Activated effector memory CD4-positive, alpha-beta T cell treated with anti-CD3 and anti-CD28 coated beads, Interleukin-2, amount 50 U/mL, for 16 hours (primary cell): Measurements from ENCODE around the gene CDHR3.
"Not testable (repeated sequence)": the region's sequence is repeated elsewhere in the genome, so short reads cannot be mapped to it uniquely, and the experiment has no call there.

Experiments
- DNase-seq: peaks from one replicate; pipeline ENCODE4 v3.0.0-alpha.2; 2020

The CDHR3 gene

GRCh38 chr7:105962353-105962752 lies 711 bp upstream of the CDHR3 start:
- DNase-seq, result no peak

GRCh38 chr7:105971845-105972244 lies 8.8 kb downstream of the CDHR3 start:
- no peak for DNase-seq

DNA sequence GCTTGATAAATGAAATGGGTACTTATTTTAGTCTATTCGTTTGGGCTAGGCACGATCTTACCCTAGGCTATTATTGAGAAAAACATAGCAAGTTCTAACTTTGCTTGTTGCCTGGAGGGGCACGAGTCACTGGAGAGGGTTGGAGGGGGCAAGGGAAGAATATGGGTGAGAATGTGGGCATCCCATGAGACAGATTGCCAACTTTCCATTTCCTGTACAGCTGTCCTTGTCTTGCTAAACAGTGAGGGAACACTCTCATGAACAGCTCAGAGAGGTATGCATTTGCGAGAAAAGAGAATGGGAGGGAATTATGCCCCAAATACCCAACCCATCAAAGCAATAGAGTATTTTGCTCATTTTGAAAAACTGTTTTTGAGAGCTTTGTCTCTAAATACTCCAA lies 9.2 kb downstream of the CDHR3 start:
- DNase-seq, result no peak

DNA sequence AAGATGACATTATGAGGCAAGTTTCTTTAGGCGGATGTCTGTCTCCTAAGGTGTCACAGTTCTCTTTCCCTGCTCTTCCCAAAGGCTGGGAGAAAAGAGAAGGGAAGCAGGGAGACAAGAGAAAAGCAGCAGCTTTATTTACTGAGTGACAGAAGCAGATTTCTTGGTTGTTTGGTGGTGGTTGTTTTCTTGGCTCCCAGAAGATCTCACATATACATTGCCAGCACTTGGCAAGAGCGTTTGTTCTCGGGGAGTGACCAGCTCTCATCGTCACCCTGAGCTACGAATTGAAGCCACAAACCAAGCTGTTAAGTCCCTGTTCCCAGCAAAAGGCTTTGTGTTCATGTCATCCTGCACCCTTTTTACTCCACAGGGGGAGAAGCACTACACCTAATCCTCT lies 11.4 kb downstream of the CDHR3 start:
- DNase-seq, result no peak

DNA sequence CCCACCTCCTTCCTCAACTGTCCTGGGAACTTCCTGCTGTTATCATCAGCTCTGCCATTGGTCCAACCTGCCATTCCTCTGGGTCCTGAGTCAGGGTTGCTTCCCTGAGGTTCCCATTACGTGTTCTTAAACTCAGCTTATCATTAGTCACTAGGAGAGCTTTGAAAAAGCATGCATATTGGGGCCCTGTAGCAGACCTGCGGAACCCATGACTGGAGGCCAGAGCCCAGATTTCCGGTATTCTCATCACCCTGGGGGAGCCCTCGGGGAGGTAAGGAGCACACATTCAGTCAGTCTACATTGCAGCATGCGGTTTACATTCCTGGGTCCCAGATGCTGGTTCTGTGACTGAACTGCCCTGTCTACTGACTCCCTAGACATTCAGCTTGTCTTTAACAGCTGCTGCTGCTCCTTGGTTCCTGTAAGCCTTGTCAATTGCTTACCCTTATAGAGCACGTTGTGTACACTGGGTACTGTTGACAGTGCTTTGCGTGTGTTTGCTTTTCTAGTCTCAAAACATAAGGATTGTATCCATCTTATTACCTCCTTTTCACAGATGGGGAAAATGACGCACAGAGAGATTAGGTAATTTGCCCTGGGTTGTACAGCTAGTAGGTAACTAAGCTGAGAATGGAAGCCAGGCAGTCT lies 12.8 kb downstream of the CDHR3 start:
- no peak for DNase-seq

- DNase-seq, result no peak
Measured at GRCh38 chr7:105976868-105977267, 13.8 kb downstream of the CDHR3 start.

DNA sequence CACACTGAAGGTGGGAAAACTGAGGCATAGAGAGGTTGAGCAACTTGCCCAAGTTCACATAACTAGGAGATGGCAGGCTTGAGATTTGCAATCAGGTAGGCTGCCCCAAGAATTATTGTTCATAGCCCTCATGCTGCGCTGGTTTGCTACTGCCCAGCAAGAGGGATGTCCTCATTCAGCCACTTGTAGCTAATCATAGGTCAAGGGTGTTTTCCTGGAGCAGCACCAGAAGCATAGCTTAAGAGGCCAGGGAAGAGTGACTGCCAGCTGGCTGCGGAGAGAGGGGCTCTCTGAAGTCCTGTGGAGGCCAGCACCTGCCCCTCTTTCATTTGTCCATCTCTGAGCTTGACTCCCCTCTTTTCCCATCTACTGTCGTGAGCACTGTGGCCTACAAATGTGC lies 15.0 kb downstream of the CDHR3 start:
- DNase-seq, result no peak

DNA sequence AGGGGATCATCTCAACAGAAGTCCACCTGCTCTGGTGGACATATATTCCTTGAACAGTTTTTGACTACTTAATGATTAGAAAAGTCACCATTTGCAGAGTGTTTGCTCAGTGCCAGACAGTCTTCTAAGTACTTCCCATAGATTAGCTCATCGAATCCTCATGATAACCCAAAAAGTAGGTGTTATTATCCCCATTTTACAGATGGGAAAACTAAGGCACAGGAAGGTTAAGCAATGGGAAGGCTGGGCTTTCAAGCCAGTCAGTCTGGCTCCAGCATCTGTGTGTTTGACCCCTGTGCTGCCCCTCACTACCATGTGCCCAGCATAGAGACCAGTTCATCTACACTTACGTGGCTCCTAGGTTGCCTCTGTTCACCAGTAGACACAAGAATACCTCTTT lies 15.9 kb downstream of the CDHR3 start:
- no peak for DNase-seq

- no peak for DNase-seq
Measured at GRCh38 chr7:105979405-105979804, 16.3 kb downstream of the CDHR3 start.

DNA sequence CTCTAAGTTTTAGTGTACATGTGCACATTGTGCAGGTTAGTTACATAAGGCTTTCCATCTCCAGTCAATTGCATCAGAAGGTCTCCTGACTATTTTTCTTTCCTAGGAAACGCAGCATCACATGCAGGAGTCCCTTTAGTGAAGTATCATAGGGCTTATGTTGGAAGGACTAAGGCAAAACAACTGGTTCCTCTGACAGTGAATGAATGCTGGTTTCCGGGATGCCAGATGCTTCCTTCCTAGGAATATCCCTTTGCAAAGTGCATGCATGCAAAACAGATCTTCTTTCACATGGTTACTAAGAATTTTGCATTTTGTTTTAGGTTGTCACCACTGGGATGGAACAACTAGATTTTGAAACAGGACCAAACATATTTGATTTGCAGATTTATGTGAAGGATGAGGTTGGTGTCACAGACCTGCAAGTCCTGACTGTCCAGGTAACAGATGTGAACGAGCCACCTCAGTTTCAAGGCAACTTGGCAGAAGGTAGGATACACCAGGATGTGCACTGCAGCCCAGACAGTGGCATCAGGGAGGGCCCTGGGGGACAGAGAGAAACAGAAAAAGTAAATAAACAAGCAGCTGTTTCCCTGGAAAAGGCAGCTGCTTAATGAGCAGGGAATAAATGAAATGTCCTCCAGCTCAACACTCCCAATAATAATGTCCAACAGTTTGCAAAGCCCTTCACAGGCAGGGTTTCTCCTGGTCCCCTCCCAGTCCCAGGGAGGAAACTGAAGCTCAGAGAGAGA lies 17.8 kb downstream of the CDHR3 start:
- DNase-seq, result no peak

DNA sequence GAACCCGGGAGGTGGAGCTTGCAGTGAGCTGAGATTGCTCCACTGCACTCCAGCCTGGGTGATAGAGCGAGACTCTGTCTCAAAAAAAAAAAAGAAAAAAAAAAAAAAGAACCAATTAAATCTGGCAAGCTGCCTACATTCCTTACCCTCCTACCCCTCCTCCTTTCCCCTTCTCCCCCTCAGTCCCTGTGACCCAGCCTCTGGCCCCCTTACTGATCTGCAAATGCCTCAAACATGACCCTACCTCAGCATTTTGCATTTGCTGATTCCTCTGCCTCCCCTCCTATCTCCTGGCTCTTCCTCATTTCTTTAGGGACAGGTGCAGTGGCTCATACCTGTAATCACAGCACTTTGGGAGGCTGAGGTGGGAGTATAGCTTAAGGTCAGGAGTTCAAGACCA lies 19.3 kb downstream of the CDHR3 start:
- DNase-seq, result no peak

GRCh38 chr7:105984808-105985207 lies 21.7 kb downstream of the CDHR3 start:
- not testable (repeated sequence) for DNase-seq

- DNase-seq, result no peak
Measured at GRCh38 chr7:105985229-105985628, 22.2 kb downstream of the CDHR3 start.

DNA sequence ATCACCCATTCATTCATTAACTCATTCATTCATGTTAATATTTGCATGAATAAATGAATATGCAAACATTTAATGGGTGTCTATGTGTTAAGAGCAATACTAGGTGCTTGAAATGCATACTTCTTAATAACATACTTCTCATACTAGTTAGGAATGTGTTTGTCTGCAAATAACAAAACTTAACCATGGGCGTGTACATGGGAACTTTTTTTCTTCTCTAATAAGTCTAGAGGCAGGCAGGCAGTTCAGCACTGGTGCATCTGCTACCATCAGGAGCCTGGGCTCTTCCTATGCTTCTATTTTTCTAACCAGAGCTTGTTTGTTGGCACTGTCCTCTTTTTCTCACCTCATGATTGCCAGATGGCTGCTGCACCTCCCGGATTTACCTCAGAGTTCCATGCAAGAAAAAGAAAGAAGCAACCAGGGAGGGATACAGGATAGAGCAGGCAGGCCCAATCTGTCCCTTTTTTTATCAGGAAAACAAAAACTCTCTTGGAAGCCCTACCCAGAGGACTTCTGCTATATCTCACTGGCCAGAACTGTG lies 22.7 kb downstream of the CDHR3 start:
- DNase-seq, result no peak

- DNase-seq, result no peak
Measured at GRCh38 chr7:105987046-105987445, 24.0 kb downstream of the CDHR3 start.

- DNase-seq, result no peak
Measured at GRCh38 chr7:105988276-105988675, 25.2 kb downstream of the CDHR3 start.

DNA sequence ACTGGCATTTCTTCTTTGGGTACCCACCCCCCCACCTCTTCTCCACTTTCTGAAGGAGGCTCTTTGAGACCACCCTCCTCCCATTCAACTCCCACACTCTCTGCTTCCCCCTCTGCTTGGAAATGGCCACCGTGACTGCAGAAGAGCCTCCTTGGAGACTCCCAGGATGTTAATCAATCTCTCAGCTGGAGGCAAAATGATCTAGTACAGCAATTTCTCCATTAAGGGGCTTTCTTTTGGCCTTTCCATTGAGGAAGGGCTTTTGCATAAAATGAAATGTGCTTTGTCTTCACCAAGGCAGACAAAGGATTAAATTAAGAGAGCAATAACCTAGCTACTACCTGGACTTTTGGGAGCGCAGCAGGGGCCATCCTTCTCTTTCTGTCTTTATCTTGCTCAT lies 26.1 kb downstream of the CDHR3 start:
- no peak for DNase-seq

DNA sequence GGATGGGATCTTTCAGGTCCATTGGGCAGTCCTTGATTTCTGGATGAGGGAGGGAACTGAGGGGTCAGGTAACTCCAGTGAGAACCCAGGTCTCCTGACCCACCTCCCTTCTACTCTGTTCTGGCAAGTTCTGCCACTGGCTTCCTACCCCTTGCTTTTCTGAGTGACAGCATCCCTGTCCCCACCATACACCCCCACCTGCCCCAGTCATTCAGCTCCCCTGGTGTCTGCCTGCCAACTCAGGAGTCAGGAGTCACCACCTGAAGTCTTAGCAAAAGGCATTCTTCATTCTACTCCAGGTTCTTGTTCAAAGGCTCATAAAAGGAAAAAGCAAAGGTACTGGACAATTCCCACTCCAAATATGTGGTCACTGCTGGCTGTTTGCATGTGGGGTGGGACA lies 26.6 kb downstream of the CDHR3 start:
- DNase-seq, result no peak

DNA sequence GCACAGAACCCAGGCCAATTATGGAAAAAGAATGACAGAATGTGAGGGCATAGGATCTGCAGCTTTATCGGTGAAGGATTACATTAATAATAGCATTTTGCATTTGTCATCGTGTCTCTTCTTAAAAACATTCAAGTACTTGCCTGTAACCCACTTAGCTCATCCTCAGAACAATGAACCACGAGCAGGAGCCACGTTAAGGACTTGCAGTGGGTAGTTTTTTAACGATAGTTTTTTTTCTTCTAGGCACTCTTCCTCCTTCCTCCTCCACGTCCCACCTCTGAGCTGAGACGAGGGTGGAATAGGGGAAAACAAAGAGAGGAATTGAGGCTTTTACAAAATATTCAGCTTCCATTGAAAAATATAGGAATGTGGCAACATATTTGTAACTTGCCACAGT lies 27.1 kb downstream of the CDHR3 start:
- DNase-seq, result no peak

GRCh38 chr7:105990727-105991453 lies 27.8 kb downstream of the CDHR3 start:
- DNase-seq, result no peak

DNA sequence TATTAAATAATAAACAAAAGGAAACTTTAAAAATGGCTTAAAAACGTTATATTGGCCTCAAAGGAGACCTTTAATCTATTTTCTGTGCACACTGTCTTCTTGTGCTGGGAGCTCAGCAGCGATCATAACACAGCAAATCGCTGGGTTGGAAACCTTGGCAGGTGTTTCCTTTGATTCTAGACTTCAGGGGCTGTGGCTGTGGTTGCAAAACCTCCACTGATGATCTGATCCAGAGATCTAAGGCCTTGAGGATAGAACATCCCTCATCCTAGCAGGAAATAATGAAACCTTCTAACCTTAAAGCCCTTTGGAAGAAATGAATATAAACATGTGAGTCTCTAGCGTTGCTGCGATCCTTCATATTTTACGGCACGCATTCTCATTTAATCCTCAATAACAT lies 29.8 kb downstream of the CDHR3 start:
- DNase-seq, result no peak

- no peak for DNase-seq
Measured at GRCh38 chr7:105996860-105997737, 34.0 kb downstream of the CDHR3 start.

DNA sequence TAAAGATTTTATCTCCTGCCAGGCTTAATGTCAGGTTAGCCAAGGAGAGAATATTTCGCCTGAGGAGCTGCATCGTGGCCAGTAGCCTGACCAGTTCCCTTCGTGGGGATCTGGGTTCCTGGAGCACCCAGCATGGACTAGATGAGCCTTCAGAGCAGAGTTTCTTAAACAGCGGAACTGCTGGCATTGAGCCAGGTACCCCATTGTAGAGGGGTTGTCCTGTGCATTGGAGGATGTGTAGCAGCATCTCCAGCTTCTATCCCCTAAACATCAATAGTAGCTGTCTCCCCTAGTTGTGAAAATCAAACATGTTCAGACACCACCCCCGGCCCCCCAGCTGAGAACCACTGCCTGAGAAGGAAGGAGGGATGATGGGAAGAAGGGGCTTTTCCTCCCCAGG lies 36.2 kb downstream of the CDHR3 start:
- DNase-seq, result no peak
